Breast epithelium (tissue), 4 donors: ENCODE data around the gene DEFB116. TPM values are rescaled to one million over a fixed set of nuclear protein-coding genes. Genes with fewer than 3 reads are reported as not detected.
"Not testable (repeated sequence)": the region's sequence is repeated elsewhere in the genome, so short reads cannot be mapped to it uniquely, and the experiment has no call there.

Experiments
- DNase-seq, 2 donors: peaks; one replicate each; pipeline ENCODE4 v3.0.0-alpha.2; 2019; ENCODE audit warnings: low spot score in 2 of 2
- H3K27ac ChIP-seq, 2 donors: fragments of 200-600 bp; sonication (generic) in 1 of 2; one replicate each; pipeline ENCODE4 v1.5.1; 2016 to 2019; ENCODE audit warnings: mild to moderate bottlenecking in 1 of 2
- H3K27me3 ChIP-seq, 2 donors: fragments of 200-600 bp; sonication (generic) in 1 of 2; one replicate each; pipeline versions ENCODE4 v1.5.1 to v1.6.0; 2017 to 2019; ENCODE audit warnings: control low read depth in 1 of 2, mild to moderate bottlenecking in 1 of 2
- H3K36me3 ChIP-seq: fragments of 200-600 bp; one replicate; pipeline ENCODE4 v1.5.1; 2019
- H3K4me1 ChIP-seq, 2 donors: fragments of 200-600 bp; sonication (generic); one replicate each; pipeline ENCODE4 v1.5.1; 2016 to 2019; ENCODE audit warnings: control low read depth in 1 of 2
- H3K4me3 ChIP-seq, 3 donors: fragments of 200-600 bp; sonication (generic); 1 replicate in 2 of 3; 2 replicates in 1 of 3; pipeline ENCODE4 v1.5.1; 2016 to 2019; ENCODE audit warnings: mild to moderate bottlenecking in 3 of 3, moderate library complexity in 2 of 3
- H3K9me3 ChIP-seq, 2 donors: fragments of 200-600 bp; sonication (generic) in 1 of 2; one replicate each; pipeline ENCODE4 v1.5.1; 2016 to 2019; ENCODE audit warnings: control low read depth in 1 of 2
- CTCF ChIP-seq, 3 donors: fragments of 450-650 bp; IDR thresholded peaks; one replicate each; pipeline ENCODE4 v1.5.1; 2016 to 2017; ENCODE audit warnings: antibody characterized with exemption in 3 of 3, mild to moderate bottlenecking in 3 of 3, moderate library complexity in 3 of 3
- POLR2A ChIP-seq: fragments of 450-650 bp; IDR thresholded peaks from one replicate; pipeline ENCODE4 v1.6.1; 2016; ENCODE audit warnings: antibody characterized with exemption, mild to moderate bottlenecking, moderate library complexity
- POLR2AphosphoS5 ChIP-seq, 3 donors: sonication (generic); formaldehyde crosslinking; IDR thresholded peaks; one replicate each; pipeline ENCODE4 v1.6.1; 2017; ENCODE audit warnings: antibody characterized with exemption in 3 of 3
- intact Hi-C: fragments of 100-400 bp; cut with DNase I; formaldehyde crosslinking; loops from one replicate; pipeline ENCODE4 v1.15.1; 2023; ENCODE audit warnings: low total_unique reads
- total RNA-seq, 3 donors: library from RNA; depleted of rRNA; stranded (reverse); fragments of >200 nt; gene quantifications; one replicate each; pipeline ENCODE4 v1.1.0, GENCODE V29; 2016

DEFB116 gene
- total RNA-seq = not detected

- H3K4me3 ChIP-seq = no peak within 1 kb of the TSS
- no peaks in the 10 kb centered on the region for H3K36me3 ChIP-seq
- no peak within 1 kb of the TSS for H3K27ac ChIP-seq
- no peaks in the 10 kb centered on the region for H3K4me1 ChIP-seq
- intact Hi-C loops = no loop called here
- H3K27me3 ChIP-seq = no peaks in the 10 kb centered on the region
- TF ChIP-seq POLR2A (no peak), CTCF (IDR thresholded peaks at IDR 0.05) (no peak), POLR2AphosphoS5 (IDR thresholded peaks at IDR 0.05) (no peak)
- no peak for DNase-seq
- H3K9me3 ChIP-seq = peaks cover 0 to 7% of the 10 kb centered on the region in 2 donors
These were observed at the start of gene DEFB116 for GRCh38 chr20:31308535-31309162. TSS of gene DEFB116 (minus strand) at chr20:31308585. CDS start at chr20:31308585, 0 bp downstream.

GRCh38 chr20:31355981-31356380 lies 47.6 kb upstream of the DEFB116 start:
- intact Hi-C loops = no loop called here
- no peaks in the 10 kb centered on the region for H3K36me3 ChIP-seq
- TF ChIP-seq CTCF (IDR thresholded peaks at IDR 0.05) = no peak
- no peak for TF ChIP-seq POLR2AphosphoS5 (IDR thresholded peaks at IDR 0.05)
- TF ChIP-seq POLR2A = no peak
- no peaks in the 10 kb centered on the region for H3K4me1 ChIP-seq
- no peak overlapping the region for H3K4me3 ChIP-seq
- no peak overlapping the region for H3K27ac ChIP-seq
- DNase-seq = no peak
- H3K9me3 ChIP-seq = peaks cover 0 to 9% of the 10 kb centered on the region in 2 donors
- H3K27me3 ChIP-seq = no peaks in the 10 kb centered on the region

- Histone ChIP-seq H3K27me3 (no peaks in the 10 kb centered on the region), H3K36me3 (peaks cover 5% of the 10 kb centered on the region), H3K27ac (no peak overlapping the region), H3K9me3 (no peaks in the 10 kb centered on the region), H3K4me3 (no peak overlapping the region), H3K4me1 (no peaks in the 10 kb centered on the region)
- intact Hi-C loops = no loop called here
- TF ChIP-seq CTCF (IDR thresholded peaks at IDR 0.05) (no peak), POLR2A (no peak), POLR2AphosphoS5 (IDR thresholded peaks at IDR 0.05) (no peak)
- DNase-seq = no peak
These were observed 33.1 kb upstream of the DEFB116 start for GRCh38 chr20:31341470-31341869.

- H3K9me3 ChIP-seq = peaks cover 8 to 13% of the 10 kb centered on the region in 2 donors
- intact Hi-C loops = no loop called here
- TF ChIP-seq CTCF (IDR thresholded peaks at IDR 0.05) = no peak
- no peak for TF ChIP-seq POLR2A
- TF ChIP-seq POLR2AphosphoS5 (IDR thresholded peaks at IDR 0.05) = no peak
- no peaks in the 10 kb centered on the region for H3K36me3 ChIP-seq
- no peaks in the 10 kb centered on the region for H3K4me1 ChIP-seq
- H3K4me3 ChIP-seq = no peak overlapping the region
- no peak for DNase-seq
- H3K27me3 ChIP-seq = no peaks in the 10 kb centered on the region
- H3K27ac ChIP-seq = no peak overlapping the region
These were observed 22.5 kb upstream of the DEFB116 start for GRCh38 chr20:31330893-31331292.

- TF ChIP-seq CTCF (IDR thresholded peaks at IDR 0.05) (no peak), POLR2AphosphoS5 (IDR thresholded peaks at IDR 0.05) (no peak), POLR2A (no peak)
- no peaks in the 10 kb centered on the region for H3K4me1 ChIP-seq
- intact Hi-C loops = no loop called here
These were observed 14.1 kb upstream of the DEFB116 start for GRCh38 chr20:31322504-31322903.

GRCh38 chr20:31284964-31285363 lies 23.4 kb downstream of the DEFB116 start:
- H3K36me3 ChIP-seq, H3K4me3 ChIP-seq, H3K4me1 ChIP-seq, DNase-seq, H3K27ac ChIP-seq, intact Hi-C loops, H3K27me3 ChIP-seq: not testable (repeated sequence)
- peaks cover 0 to 31% of the 10 kb centered on the region in 2 donors for H3K9me3 ChIP-seq

More at GRCh38 chr20:31322504-31322903, 14.1 kb upstream of the DEFB116 start:
- no peak for DNase-seq
- H3K27me3 ChIP-seq = no peaks in the 10 kb centered on the region
- H3K9me3 ChIP-seq = peaks cover 16 to 34% of the 10 kb centered on the region in 2 donors
- H3K4me3 ChIP-seq = no peak overlapping the region
- H3K27ac ChIP-seq = no peak overlapping the region
- H3K36me3 ChIP-seq = no peaks in the 10 kb centered on the region
